Measurements from ENCODE around the gene ACSF2. TPM values are rescaled to one million over a fixed set of nuclear protein-coding genes. Genes with fewer than 3 reads are reported as not detected.

ACSF2 gene
- polyA plus RNA-seq, 1 of the 3 experiments (the other 2 are of a cell fraction) = 46.6 TPM

DNA sequence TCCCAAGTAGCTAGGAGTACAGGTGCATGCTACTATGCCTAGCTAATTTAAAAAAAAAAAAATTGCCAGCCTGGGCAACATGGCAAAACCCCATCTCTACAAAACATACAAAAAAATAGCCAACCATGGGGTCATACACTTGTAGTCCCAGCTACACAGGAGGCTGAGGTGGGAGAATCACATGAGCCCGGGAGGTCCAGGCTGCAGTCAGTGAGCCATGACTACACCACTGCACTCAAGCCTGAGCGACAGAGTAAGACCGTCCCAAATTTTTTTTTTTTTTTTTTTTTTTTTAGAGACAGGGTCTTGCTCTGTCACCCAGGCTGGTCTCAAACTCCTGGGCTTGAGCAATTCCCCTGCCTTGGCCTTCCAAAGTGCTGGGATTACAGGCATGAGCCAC is 27.9 kb downstream of the ACSF2 start:
- ChIA-PET CTCF (interaction anchor here (1.0 to 2.5 kb wide), 2 partner anchors 18 to 22 kb away, joined by 4 to 11 read pairs; no protein-coding TSS in a partner anchor), POLR2A (no interaction called here)
- Histone ChIP-seq H3K4me2 (no peak overlapping the region), H4K20me1 (ENCODE audit: insufficient read depth) (no peaks in the 10 kb centered on the region), H2AFZ (ENCODE audit: low read depth) (no peak overlapping the region), H3K4me3 (ENCODE audit: low read depth in 2 of 2, low read length in 1 of 2) (no peak overlapping the region), H3K79me2 (ENCODE audit: insufficient read depth) (no peaks in the 10 kb centered on the region), H3K9me3 (no peaks in the 10 kb centered on the region), H3K4me1 (ENCODE audit: control insufficient read depth in 1 of 2, insufficient read depth in 2 of 2, low read depth in 1 of 2, low read length in 1 of 2) (no peaks in the 10 kb centered on the region), H3K36me3 (replicated peaks in 1 of 2; ENCODE audit: control insufficient read depth in 1 of 2, insufficient read depth in 2 of 2, low read length in 1 of 2) (no peaks in the 10 kb centered on the region), H3K27me3 (ENCODE audit: insufficient read depth) (no peaks in the 10 kb centered on the region), H3K27ac (ENCODE audit: low read depth in 2 of 2, low read length in 1 of 2) (no peak overlapping the region), H3F3A (replicated peaks; ENCODE audit: insufficient read depth) (peaks cover 4% of the 10 kb centered on the region), H3K9ac (no peak overlapping the region), H3K9me2 (no peaks in the 10 kb centered on the region)
- 92% methylated on average over 3 of the region's 3 CpGs for WGBS (ENCODE audit: low lambda C conversion rate)
- DNase-seq = no peak
- TF ChIP-seq, protein P1, sequence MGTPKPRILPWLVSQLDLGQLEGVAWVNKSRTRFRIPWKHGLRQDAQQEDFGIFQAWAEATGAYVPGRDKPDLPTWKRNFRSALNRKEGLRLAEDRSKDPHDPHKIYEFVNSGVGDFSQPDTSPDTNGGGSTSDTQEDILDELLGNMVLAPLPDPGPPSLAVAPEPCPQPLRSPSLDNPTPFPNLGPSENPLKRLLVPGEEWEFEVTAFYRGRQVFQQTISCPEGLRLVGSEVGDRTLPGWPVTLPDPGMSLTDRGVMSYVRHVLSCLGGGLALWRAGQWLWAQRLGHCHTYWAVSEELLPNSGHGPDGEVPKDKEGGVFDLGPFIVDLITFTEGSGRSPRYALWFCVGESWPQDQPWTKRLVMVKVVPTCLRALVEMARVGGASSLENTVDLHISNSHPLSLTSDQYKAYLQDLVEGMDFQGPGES (IDR thresholded peaks at IDR 0.05; ENCODE audit: low read depth, low read length) = no peak
- TF ChIP-seq POLR2AphosphoS5 (IDR thresholded peaks at IDR 0.05; ENCODE audit: low read depth, low read length) = no peak
- TF ChIP-seq GATA2 (CRISPR knock-in tag; IDR thresholded peaks at IDR 0.05) = no peak
- TF ChIP-seq, protein P2, sequence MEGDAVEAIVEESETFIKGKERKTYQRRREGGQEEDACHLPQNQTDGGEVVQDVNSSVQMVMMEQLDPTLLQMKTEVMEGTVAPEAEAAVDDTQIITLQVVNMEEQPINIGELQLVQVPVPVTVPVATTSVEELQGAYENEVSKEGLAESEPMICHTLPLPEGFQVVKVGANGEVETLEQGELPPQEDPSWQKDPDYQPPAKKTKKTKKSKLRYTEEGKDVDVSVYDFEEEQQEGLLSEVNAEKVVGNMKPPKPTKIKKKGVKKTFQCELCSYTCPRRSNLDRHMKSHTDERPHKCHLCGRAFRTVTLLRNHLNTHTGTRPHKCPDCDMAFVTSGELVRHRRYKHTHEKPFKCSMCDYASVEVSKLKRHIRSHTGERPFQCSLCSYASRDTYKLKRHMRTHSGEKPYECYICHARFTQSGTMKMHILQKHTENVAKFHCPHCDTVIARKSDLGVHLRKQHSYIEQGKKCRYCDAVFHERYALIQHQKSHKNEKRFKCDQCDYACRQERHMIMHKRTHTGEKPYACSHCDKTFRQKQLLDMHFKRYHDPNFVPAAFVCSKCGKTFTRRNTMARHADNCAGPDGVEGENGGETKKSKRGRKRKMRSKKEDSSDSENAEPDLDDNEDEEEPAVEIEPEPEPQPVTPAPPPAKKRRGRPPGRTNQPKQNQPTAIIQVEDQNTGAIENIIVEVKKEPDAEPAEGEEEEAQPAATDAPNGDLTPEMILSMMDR (IDR thresholded peaks at IDR 0.05) = no peak
- TF ChIP-seq RCOR1 (IDR thresholded peaks at IDR 0.05; ENCODE audit: low read length) = no peak
- no peak for TF ChIP-seq SIN3A (IDR thresholded peaks at IDR 0.05; ENCODE audit: borderline replicate concordance, low read depth, low read length)
- TF ChIP-seq MEF2A (IDR thresholded peaks at IDR 0.05; ENCODE audit: borderline replicate concordance, low read depth) = no peak
- no peak for TF ChIP-seq SMC3 (IDR thresholded peaks at IDR 0.05; ENCODE audit: low read depth, low read length)
- no peak for TF ChIP-seq FOXM1 (IDR thresholded peaks at IDR 0.05; ENCODE audit: low read depth)

DNA sequence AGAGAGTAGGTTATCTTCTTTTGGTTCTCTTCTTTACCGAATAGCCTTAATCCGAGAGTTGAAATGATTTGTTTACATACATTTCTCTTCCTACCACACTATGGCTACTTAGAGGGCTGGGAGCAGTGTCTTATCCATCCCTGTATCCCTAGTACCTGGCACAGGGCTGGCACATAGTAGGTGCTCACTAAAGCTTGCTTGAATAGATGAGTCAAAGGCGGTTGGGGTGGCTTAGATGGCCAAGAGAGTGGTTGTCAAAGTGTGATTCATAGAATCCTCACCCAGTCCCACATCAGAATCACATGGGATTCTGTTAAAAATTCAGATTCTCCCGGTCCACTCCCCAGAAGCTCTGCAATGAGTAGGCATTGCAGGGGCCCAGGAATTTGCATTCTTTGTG is 31.6 kb downstream of the ACSF2 start:
- Histone ChIP-seq H3K4me2 (no peak overlapping the region), H3F3A (replicated peaks; ENCODE audit: insufficient read depth) (no peaks in the 10 kb centered on the region), H3K9me2 (no peaks in the 10 kb centered on the region), H3K79me2 (ENCODE audit: insufficient read depth) (no peaks in the 10 kb centered on the region), H3K27ac (ENCODE audit: low read depth in 2 of 2, low read length in 1 of 2) (no peak overlapping the region), H3K9ac (no peak overlapping the region), H3K27me3 (ENCODE audit: insufficient read depth) (no peaks in the 10 kb centered on the region), H4K20me1 (ENCODE audit: insufficient read depth) (no peaks in the 10 kb centered on the region), H3K36me3 (replicated peaks in 1 of 2; ENCODE audit: control insufficient read depth in 1 of 2, insufficient read depth in 2 of 2, low read length in 1 of 2) (peaks cover 0 to under 1% of the 10 kb centered on the region in 2 experiments), H3K4me3 (ENCODE audit: low read depth in 2 of 2, low read length in 1 of 2) (no peak overlapping the region), H2AFZ (ENCODE audit: low read depth) (no peak overlapping the region), H3K4me1 (ENCODE audit: control insufficient read depth in 1 of 2, insufficient read depth in 2 of 2, low read depth in 1 of 2, low read length in 1 of 2) (no peaks in the 10 kb centered on the region), H3K9me3 (no peaks in the 10 kb centered on the region)
- ChIA-PET CTCF (interaction anchor here (0.9 to 3.5 kb wide), 7 partner anchors 15 to 96 kb away, joined by 3 to 15 read pairs (median 9); partner anchors contain the start of genes LRRC59 and RSAD1), POLR2A (no interaction called here)
- WGBS (ENCODE audit: low lambda C conversion rate) = 92% methylated on average over 4 of the region's 4 CpGs
- DNase-seq = no peak
- TF ChIP-seq TAF1 (IDR thresholded peaks at IDR 0.05; ENCODE audit: borderline replicate concordance, low read depth, low read length) (no peak), EZH2phosphoT487 (IDR thresholded peaks at IDR 0.05; ENCODE audit: borderline replicate concordance, low read depth) (no peak), RAD21 (IDR thresholded peaks at IDR 0.05; ENCODE audit: low read length) (no peak), RXRA (IDR thresholded peaks at IDR 0.05; ENCODE audit: borderline replicate concordance, low read depth) (no peak), ELF1 (IDR thresholded peaks at IDR 0.05) (no peak), FOXM1 (IDR thresholded peaks at IDR 0.05; ENCODE audit: low read depth) (no peak), JUND (IDR thresholded peaks at IDR 0.05) (no peak), RCOR1 (IDR thresholded peaks at IDR 0.05; ENCODE audit: low read length) (no peak), FOSL2 (IDR thresholded peaks at IDR 0.05; ENCODE audit: borderline replicate concordance, low read depth) (no peak), YY1 (IDR thresholded peaks at IDR 0.05; ENCODE audit: low read depth) (no peak), MXI1 (IDR thresholded peaks at IDR 0.05; ENCODE audit: low read depth, low read length) (no peak), CHD2 (IDR thresholded peaks at IDR 0.05; ENCODE audit: low read length, partially characterized antibody) (no peak)
- TF ChIP-seq, protein P3, sequence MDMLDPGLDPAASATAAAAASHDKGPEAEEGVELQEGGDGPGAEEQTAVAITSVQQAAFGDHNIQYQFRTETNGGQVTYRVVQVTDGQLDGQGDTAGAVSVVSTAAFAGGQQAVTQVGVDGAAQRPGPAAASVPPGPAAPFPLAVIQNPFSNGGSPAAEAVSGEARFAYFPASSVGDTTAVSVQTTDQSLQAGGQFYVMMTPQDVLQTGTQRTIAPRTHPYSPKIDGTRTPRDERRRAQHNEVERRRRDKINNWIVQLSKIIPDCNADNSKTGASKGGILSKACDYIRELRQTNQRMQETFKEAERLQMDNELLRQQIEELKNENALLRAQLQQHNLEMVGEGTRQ (IDR thresholded peaks at IDR 0.05; ENCODE audit: borderline replicate concordance, low read depth, low read length) = no peak
- TF ChIP-seq, protein P4, sequence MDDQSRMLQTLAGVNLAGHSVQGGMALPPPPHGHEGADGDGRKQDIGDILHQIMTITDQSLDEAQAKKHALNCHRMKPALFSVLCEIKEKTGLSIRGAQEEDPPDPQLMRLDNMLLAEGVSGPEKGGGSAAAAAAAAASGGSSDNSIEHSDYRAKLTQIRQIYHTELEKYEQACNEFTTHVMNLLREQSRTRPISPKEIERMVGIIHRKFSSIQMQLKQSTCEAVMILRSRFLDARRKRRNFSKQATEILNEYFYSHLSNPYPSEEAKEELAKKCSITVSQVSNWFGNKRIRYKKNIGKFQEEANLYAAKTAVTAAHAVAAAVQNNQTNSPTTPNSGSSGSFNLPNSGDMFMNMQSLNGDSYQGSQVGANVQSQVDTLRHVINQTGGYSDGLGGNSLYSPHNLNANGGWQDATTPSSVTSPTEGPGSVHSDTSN (IDR thresholded peaks at IDR 0.05) = no peak
- TF ChIP-seq, protein P2 (IDR thresholded peaks at IDR 0.05) = no peak
- TF ChIP-seq, protein P5, sequence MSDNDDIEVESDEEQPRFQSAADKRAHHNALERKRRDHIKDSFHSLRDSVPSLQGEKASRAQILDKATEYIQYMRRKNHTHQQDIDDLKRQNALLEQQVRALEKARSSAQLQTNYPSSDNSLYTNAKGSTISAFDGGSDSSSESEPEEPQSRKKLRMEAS (IDR thresholded peaks at IDR 0.05; ENCODE audit: low read depth) = no peak

Measured in SK-N-SH (cell line).